ENCODE measurements around the gene NTN4.

The NTN4 gene

GRCh38 chr12:95723693-95724384, 66.7 kb downstream of the NTN4 start:
- DNase-seq (ENCODE audit: extremely low read depth, low read depth) = no peak
- TF ChIP-seq CTCF (IDR thresholded peaks at IDR 0.05; ENCODE audit: low read depth, low read length, missing control alignments) = no peak
- no peak overlapping the region for H3K4me3 ChIP-seq (replicated peaks; ENCODE audit: low read depth, low read length)

GRCh38 chr12:95721320-95721719, 69.2 kb downstream of the NTN4 start:
- H3K4me3 ChIP-seq (replicated peaks; ENCODE audit: low read depth, low read length) = no peak overlapping the region
- no peak for DNase-seq (ENCODE audit: extremely low read depth, low read depth)
- no peak for TF ChIP-seq CTCF (IDR thresholded peaks at IDR 0.05; ENCODE audit: low read depth, low read length, missing control alignments)

GRCh38 chr12:95720146-95720545, 70.4 kb downstream of the NTN4 start:
- no peak for TF ChIP-seq CTCF (IDR thresholded peaks at IDR 0.05; ENCODE audit: low read depth, low read length, missing control alignments)
- no peak overlapping the region for H3K4me3 ChIP-seq (replicated peaks; ENCODE audit: low read depth, low read length)
- no peak for DNase-seq (ENCODE audit: extremely low read depth, low read depth)

- DNase-seq (ENCODE audit: extremely low read depth, low read depth) = no peak
- H3K4me3 ChIP-seq (replicated peaks; ENCODE audit: low read depth, low read length) = no peak overlapping the region
- TF ChIP-seq CTCF (IDR thresholded peaks at IDR 0.05; ENCODE audit: low read depth, low read length, missing control alignments) = no peak
Measured at GRCh38 chr12:95718772-95719171, 71.8 kb downstream of the NTN4 start.

- no peak overlapping the region for H3K4me3 ChIP-seq (replicated peaks; ENCODE audit: low read depth, low read length)
- no peak for DNase-seq (ENCODE audit: extremely low read depth, low read depth)
- TF ChIP-seq CTCF (IDR thresholded peaks at IDR 0.05; ENCODE audit: low read depth, low read length, missing control alignments) = no peak
Measured at GRCh38 chr12:95718006-95718431, 72.5 kb downstream of the NTN4 start.

DNA sequence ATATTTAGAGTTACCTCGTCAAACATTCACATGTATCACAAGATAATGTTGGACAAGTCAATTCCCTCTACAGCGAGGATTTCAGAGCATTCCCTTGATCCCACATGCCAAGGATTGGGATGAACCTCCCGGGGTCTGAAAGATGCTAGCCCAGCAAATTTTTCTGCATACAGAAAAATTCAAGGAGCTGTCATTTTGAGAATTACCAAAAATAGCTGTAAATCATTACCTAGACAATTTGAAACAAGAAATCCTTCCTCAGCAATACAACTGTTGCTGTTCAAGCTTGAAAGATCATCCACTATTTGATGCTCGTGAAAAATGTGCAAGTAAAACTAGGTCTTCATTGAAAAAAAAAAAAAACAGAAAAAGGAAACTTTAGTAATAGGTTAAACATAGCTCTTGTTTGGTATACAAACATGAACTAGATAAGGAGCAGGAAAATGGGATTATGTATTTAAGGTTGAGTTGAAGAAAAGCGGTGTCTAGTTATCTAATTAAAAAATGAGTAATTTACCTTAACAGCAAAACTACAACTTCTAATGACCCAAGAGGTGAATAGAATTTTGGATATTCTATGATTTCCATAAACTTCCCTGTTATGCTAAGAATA, 73.1 kb downstream of the NTN4 start:
- TF ChIP-seq CTCF (IDR thresholded peaks at IDR 0.05; ENCODE audit: low read depth, low read length, missing control alignments) = no peak
- no peak overlapping the region for H3K4me3 ChIP-seq (replicated peaks; ENCODE audit: low read depth, low read length)
- DNase-seq (ENCODE audit: extremely low read depth, low read depth) = no peak

Data from HFF-Myc (cell line).